NCI-H187 treated with DMSO at 0.1 percent for 48 hours (cell line): Measurements from ENCODE around the gene BCL7C.

ENCODE experiments used
- DNase-seq: peaks from one replicate; lab custom pipeline; 2025; lab: John Stamatoyannopoulos, UW

BCL7C gene

DNA sequence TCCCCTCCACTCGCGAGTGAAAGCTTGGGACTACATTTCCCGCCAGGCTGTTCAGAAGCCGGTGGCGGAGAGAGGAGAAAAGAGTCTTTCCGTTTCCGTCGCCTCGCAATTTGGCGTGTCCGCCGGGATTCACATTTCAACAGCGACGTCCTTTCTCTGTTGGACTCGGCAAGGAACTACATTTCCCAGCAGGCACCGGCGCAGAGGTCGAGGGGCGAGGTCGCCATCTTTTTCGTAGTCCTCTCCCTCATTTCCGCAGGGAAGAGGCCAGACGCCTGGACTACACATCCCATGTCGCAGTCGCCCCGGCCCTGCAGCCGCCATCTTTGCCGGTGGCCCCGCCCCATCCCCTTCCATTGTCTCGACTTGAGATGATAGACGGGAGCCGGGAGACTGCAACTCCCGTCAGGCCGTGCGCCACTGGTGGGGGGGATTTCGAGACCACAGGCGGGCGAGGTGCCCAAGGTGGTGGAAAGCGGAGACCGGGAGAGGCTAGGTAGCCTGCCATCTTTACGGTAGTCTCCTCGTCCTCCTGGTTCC, 28.6 kb upstream of the BCL7C start:
- peak; percentile 93 for DNase-seq

- DNase-seq, result peak; percentile 41
Observed at GRCh38 chr16:30921748-30922419, 28.0 kb upstream of the BCL7C start.

- no peak for DNase-seq
Observed at GRCh38 chr16:30921459-30921747, 27.5 kb upstream of the BCL7C start.

DNA sequence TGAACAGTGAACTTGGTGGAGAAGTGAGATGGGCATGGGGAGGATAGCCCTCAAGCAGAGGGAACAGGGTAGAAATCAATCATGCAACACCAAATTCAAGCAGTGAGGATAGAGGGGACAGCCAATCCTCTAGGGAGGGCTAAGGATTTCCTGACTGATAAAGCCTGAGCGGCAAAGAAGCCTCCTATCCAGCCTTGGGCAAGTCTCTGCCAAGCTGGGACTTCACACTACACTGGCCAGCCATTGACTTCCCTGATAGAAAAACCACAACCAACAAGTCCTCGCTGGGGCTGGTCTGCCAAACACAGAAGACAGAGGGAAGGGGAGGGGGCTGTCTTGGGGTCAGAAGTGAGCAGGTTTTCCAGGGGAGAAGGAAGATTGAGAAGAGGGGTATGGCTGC, 27.0 kb upstream of the BCL7C start:
- no peak for DNase-seq

- DNase-seq, result no peak
Observed at GRCh38 chr16:30918614-30919013, 24.7 kb upstream of the BCL7C start.

GRCh38 chr16:30914830-30915229, 21.0 kb upstream of the BCL7C start:
- no peak for DNase-seq

- no peak for DNase-seq
Observed at GRCh38 chr16:30912794-30913412, 19.0 kb upstream of the BCL7C start.

DNA sequence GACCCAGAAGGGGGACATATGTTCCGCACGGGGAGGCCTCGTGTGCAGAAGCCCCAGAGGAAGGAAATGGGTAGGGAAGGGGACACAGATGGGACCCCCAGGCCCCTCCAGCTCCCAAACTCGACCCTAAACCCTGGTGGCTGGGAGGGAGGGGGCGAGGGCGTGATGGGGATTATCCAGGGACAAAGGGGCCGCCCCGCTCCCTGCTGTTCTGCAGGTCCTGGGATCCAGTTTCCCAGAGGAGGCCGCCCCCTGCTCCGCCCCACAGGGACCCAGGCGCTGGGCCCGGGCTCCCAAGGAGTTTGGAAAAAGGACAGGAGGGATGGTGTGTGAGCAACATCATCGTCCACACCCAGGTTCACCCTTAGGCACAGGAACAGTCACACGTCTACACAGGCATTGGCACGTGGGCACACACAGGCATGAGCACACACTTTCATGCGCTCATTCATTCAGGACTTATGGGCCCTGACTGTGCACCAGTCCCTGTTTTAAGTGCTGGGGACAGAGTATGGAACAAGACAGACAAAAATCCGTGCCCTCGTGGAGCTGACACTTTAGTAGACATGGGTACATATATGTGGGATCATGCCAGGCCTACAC, 16.7 kb upstream of the BCL7C start:
- no peak for DNase-seq

DNA sequence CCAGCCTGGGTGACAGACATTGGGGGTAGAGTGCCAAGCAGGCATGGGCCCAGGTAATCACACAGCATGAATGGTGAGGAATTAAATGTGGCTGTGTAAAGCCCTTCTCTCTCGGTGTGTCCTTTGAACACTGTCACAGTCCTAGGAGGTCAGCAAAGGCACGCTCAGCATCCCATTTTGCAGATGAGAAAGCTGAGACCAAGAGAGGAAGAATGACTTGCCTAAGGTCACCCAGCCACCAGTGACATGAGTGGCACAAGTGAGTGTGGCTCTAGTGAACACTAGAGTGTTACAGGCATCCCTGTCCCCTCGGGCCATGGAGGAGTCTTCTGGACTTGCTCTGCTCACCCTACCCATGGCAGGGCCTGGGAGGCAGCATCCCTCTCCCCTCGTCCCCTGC, 13.2 kb upstream of the BCL7C start:
- DNase-seq, result no peak

GRCh38 chr16:30904114-30904780, 10.4 kb upstream of the BCL7C start:
- no peak for DNase-seq

GRCh38 chr16:30903596-30903995, 9.7 kb upstream of the BCL7C start:
- no peak for DNase-seq

- no peak for DNase-seq
Observed at GRCh38 chr16:30903002-30903401, 9.1 kb upstream of the BCL7C start.

DNA sequence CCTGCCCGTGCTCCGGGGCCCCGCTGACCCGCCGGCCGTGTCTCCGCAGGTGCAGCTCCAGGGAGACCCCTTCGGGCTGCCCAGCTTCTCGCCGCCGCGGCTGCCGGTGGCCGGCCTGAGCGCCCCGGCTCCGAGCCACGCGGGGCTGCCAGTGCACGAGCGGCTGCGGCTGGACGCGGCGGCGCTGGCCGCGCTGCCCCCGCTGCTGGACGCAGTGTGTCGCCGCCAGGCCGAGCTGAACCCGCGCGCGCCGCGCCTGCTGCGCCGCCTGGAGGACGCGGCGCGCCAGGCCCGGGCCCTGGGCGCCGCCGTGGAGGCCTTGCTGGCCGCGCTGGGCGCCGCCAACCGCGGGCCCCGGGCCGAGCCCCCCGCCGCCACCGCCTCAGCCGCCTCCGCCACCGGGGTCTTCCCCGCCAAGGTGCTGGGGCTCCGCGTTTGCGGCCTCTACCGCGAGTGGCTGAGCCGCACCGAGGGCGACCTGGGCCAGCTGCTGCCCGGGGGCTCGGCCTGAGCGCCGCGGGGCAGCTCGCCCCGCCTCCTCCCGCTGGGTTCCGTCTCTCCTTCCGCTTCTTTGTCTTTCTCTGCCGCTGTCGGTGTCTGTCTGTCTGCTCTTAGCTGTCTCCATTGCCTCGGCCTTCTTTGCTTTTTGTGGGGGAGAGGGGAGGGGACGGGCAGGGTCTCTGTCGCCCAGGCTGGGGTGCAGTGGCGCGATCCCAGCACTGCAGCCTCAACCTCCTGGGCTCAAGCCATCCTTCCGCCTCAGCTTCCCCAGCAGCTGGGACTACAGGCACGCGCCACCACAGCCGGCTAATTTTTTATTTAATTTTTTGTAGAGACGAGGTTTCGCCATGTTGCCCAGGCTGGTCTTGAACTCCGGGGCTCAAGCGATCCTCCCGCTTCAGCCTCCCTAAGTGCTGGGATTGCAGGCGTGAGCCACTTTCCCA, 8.4 kb upstream of the BCL7C start:
- DNase-seq, result no peak

DNA sequence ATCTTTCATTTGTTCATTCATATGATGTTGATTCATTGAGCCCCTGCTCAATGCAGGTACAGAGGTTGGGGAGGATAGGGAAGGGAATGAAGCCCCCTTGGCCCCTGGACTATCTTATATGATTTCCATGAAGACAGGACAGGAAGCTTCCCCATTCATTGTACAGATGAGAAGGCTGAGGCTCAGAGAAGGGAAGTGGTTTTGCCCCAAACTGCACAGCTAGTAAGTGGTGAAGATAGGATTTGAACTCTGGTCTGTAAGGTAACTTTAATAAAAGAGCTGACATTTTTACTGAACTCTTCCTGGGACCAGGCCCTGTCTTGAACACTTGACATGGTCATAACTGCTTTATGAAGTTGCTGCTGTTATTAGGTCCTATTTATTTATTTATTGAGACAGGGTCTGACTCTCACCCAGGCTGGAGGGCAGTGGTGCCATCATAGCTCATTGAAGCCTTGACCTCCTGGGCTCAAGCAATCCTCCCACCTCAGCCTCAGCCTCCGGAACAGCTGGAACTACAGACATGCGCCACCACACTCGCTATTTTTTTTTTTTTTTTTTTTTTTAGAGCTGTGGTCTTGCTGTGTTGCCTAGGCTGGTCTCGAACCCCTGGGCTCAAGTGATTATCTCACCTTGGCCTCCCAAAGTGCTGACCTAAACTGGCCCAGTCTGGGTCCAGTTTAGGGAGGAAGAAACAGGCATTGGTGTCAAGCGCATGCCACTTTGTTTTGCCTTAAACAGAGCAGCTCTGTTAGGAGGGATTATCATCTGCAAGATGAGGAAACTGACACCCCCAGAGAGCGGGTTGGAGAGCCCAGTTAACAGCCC, 7.5 kb upstream of the BCL7C start:
- no peak for DNase-seq

- DNase-seq, result no peak
Observed at GRCh38 chr16:30900588-30900987, 6.7 kb upstream of the BCL7C start.

GRCh38 chr16:30899794-30900193, 5.9 kb upstream of the BCL7C start:
- no peak for DNase-seq

DNA sequence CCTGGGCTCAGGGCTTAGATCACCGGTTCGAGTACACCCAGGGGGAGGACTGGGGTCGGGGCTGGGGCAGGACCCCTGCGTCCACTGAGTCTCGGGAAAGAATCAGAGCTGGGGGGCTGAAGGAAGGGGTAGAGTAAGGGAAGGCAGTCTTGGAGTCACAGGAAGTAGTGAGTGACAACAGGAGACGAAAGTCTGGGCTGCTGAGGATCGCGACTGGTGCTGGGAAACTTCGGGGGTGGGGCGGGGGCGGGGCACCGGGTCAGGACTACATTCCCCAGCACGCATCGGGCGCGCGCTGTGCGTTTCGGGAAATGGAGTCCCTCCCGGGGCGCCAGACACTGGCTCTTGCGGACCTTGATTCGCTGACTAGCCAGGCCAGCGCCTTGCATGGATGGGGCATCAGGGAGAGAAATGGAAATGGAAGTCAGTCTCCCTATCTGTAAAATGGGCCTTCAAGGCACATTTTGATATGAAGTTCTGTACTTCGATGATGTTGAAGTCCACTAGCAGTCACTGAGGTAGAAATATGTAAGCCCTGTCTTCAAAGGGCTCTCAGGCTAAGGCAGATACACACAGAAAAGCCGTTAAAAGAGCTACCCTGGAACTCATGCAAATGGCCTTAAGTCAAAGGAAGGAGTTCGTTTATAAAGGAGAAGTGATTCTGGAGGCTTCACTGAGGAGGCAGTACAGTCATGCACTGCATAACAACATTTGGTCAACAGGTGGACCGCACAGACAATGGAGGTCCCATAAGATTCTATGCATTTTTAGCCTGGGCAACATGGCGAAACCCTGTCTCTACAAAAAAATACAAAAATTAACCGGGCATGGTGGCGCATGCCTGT, 3.2 kb upstream of the BCL7C start:
- no peak for DNase-seq

- no peak for DNase-seq
Observed at GRCh38 chr16:30896261-30896888, 2.5 kb upstream of the BCL7C start, which contains the start of gene CTF1. TSS of gene CTF1 (plus strand) at chr16:30896614. CDS start at chr16:30896644, 30 bp downstream.

DNA sequence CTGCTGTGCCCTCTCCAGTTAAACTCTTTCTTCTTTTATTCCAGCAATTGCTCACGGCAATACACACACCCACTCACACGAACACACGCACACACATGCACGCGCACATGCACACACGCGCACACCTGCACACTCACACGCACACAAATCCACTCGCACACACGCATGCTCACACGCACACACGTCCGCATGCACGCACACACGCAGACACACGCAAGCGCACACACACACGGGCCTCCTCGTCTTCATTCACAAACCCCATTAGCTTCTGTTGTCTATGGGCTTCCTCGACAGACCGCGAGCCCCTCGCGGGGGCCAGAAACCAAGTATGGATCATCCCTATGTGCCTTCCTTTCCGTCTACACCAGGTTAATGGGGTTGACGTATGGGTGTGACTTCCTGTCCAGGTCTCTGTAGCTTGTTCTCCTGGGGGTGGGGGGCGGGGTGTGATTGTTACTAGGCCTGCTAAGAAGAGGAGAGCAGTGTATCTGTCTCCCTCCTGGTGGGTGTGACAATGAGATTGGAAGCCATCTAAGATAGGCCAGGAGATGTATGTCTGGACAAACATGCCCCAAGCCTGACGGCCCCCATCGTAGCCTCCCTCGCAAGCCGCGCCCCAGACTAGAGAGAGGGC, 1.9 kb upstream of the BCL7C start:
- no peak for DNase-seq
